Measurements from ENCODE around the gene MZT2B.
"Not testable (repeated sequence)": the region's sequence is repeated elsewhere in the genome, so short reads cannot be mapped to it uniquely, and the experiment has no call there.

DNA sequence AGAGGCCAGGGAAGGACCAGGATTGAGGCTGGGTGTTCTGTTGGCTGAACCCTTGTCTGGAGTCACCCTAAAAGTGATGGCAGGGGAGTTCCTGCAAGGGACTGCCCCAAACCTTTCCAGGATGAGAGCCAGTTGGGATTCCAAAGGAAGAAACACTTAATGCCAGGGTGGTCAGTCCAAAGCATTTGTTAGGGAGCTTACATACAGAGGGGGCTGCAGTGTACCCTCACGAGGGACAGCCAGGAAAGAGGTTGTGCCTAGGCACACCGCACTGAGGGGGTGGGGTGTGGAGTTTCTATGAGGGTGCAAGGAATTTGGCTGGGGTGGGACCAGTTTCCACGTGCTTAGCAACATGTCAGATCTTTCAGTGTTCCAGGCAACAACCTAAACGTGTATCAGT, 6.9 kb downstream of the MZT2B start:
- TF ChIP-seq, protein P1, sequence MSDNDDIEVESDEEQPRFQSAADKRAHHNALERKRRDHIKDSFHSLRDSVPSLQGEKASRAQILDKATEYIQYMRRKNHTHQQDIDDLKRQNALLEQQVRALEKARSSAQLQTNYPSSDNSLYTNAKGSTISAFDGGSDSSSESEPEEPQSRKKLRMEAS (IDR thresholded peaks at IDR 0.05; ENCODE audit: low read depth), result not testable (repeated sequence)
- TF ChIP-seq FOXM1 (IDR thresholded peaks at IDR 0.05; ENCODE audit: low read depth); MXI1 (IDR thresholded peaks at IDR 0.05; ENCODE audit: low read depth, low read length); SIN3A (IDR thresholded peaks at IDR 0.05; ENCODE audit: borderline replicate concordance, low read depth, low read length): not testable (repeated sequence)

All from SK-N-SH (cell line).